GM18511 (cell line): Measurements from ENCODE around the gene ZNF683.

Source experiments
- ATAC-seq: cut with Tn5 transposase; IDR thresholded peaks from one replicate; pipeline ENCODE4 v1.9.1; 2021; ENCODE audit warnings: mild to moderate bottlenecking, moderate library complexity; ENCODE audit not compliant: unreplicated experiment

Gene ZNF683

GRCh38 chr1:26359981-26360806 is 12.4 kb downstream of the ZNF683 start:
- ATAC-seq: no peak

GRCh38 chr1:26358411-26359384 is 13.9 kb downstream of the ZNF683 start:
- no peak for ATAC-seq

- no peak for ATAC-seq
Observed at GRCh38 chr1:26357121-26357602, 15.4 kb downstream of the ZNF683 start.

GRCh38 chr1:26356106-26356505 is 16.4 kb downstream of the ZNF683 start:
- ATAC-seq: no peak

GRCh38 chr1:26354972-26355371 is 17.6 kb downstream of the ZNF683 start:
- ATAC-seq: no peak

GRCh38 chr1:26353976-26354820 is 18.4 kb downstream of the ZNF683 start, which contains the start of gene CRYBG2:
Gene CRYBG2, minus strand, starts transcription at chr1:26354130. Its CDS starts 7,473 bp downstream, at chr1:26346657.
- ATAC-seq: no peak

GRCh38 chr1:26353210-26353859 is 19.2 kb downstream of the ZNF683 start:
- ATAC-seq: no peak

- ATAC-seq: no peak
Observed at GRCh38 chr1:26352338-26352679, 20.2 kb downstream of the ZNF683 start.

GRCh38 chr1:26351590-26352337 is 20.8 kb downstream of the ZNF683 start:
- ATAC-seq: no peak

GRCh38 chr1:26350701-26351589 is 21.6 kb downstream of the ZNF683 start:
- no peak for ATAC-seq

- no peak for ATAC-seq
Observed at GRCh38 chr1:26350343-26350700, 22.2 kb downstream of the ZNF683 start.

- no peak for ATAC-seq
Observed at GRCh38 chr1:26349877-26350244, 22.7 kb downstream of the ZNF683 start.

GRCh38 chr1:26349188-26349876 is 23.2 kb downstream of the ZNF683 start:
- no peak for ATAC-seq

- no peak for ATAC-seq
Observed at GRCh38 chr1:26346274-26347033, 26.1 kb downstream of the ZNF683 start.

- no peak for ATAC-seq
Observed at GRCh38 chr1:26345718-26346117, 26.8 kb downstream of the ZNF683 start.

- ATAC-seq: no peak
Observed at GRCh38 chr1:26344147-26344920, 28.2 kb downstream of the ZNF683 start.
